ENCODE results near the gene JADE2.
"Not testable (repeated sequence)": the region's sequence is repeated elsewhere in the genome, so short reads cannot be mapped to it uniquely, and the experiment has no call there.

The JADE2 gene

GRCh38 chr5:134549714-134550113 is 24.2 kb downstream of the JADE2 start:
- no peak overlapping the region for H3K9ac ChIP-seq (ENCODE audit: insufficient read length, low read depth)
- TF ChIP-seq ZNF274 (IDR thresholded peaks at IDR 0.05; ENCODE audit: low read depth, low read length) (no peak), SUZ12 (IDR thresholded peaks at IDR 0.05; ENCODE audit: extremely low read depth, insufficient read depth, insufficient read length) (no peak), YY1 (IDR thresholded peaks at IDR 0.05; ENCODE audit: insufficient read depth, insufficient read length) (no peak)

GRCh38 chr5:134550271-134551214 is 25.1 kb downstream of the JADE2 start:
- TF ChIP-seq SUZ12 (IDR thresholded peaks at IDR 0.05; ENCODE audit: extremely low read depth, insufficient read depth, insufficient read length) = no peak
- TF ChIP-seq ZNF274 (IDR thresholded peaks at IDR 0.05; ENCODE audit: low read depth, low read length) = no peak
- no peak for TF ChIP-seq YY1 (IDR thresholded peaks at IDR 0.05; ENCODE audit: insufficient read depth, insufficient read length)
- Histone ChIP-seq H3K27me3 (ENCODE audit: insufficient read depth, insufficient read length) (no peaks in the 10 kb centered on the region), H3K9me3 (ENCODE audit: insufficient read depth, low read length) (no peaks in the 10 kb centered on the region), H3K4me3 (ENCODE audit: insufficient read length, low read depth) (no peak overlapping the region), H3K9ac (ENCODE audit: insufficient read length, low read depth) (no peak overlapping the region), H3K36me3 (ENCODE audit: insufficient read depth, insufficient read length, low read length) (peaks cover 55% of the 10 kb centered on the region), H3K4me1 (ENCODE audit: insufficient read depth, insufficient read length) (peaks cover 11% of the 10 kb centered on the region)
- DNase-seq (ENCODE audit: low read depth, low spot score) = no peak

More at GRCh38 chr5:134549714-134550113, 24.2 kb downstream of the JADE2 start:
- DNase-seq (ENCODE audit: low read depth, low spot score) = no peak
- peaks cover 52% of the 10 kb centered on the region for H3K36me3 ChIP-seq (ENCODE audit: insufficient read depth, insufficient read length, low read length)
- peaks cover 11% of the 10 kb centered on the region for H3K4me1 ChIP-seq (ENCODE audit: insufficient read depth, insufficient read length)
- H3K4me3 ChIP-seq (ENCODE audit: insufficient read length, low read depth) = no peak overlapping the region
- no peaks in the 10 kb centered on the region for H3K27me3 ChIP-seq (ENCODE audit: insufficient read depth, insufficient read length)
- no peaks in the 10 kb centered on the region for H3K9me3 ChIP-seq (ENCODE audit: insufficient read depth, low read length)

DNA sequence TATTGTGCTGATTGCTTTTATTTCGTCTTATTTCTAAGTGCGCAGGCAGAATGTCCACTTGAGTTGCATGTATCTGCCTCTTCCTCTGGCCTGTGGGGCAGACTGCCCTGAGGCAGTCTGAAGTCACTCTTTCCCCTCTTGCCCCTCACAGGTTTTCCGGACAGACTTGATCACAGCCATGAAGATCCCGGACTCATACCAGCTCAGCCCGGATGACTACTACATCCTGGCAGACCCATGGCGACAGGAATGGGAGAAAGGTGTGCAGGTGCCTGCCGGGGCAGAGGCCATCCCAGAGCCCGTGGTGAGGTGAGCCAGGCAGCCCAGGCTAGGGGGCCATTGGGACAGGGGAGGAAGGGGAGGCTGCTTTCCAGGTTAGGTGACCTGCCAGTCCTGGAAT is 26.4 kb downstream of the JADE2 start:
- Histone ChIP-seq H3K4me1 (ENCODE audit: insufficient read depth, insufficient read length) (peaks cover 11% of the 10 kb centered on the region), H3K9ac (ENCODE audit: insufficient read length, low read depth) (no peak overlapping the region)
- no peak for DNase-seq (ENCODE audit: low read depth, low spot score)

DNA sequence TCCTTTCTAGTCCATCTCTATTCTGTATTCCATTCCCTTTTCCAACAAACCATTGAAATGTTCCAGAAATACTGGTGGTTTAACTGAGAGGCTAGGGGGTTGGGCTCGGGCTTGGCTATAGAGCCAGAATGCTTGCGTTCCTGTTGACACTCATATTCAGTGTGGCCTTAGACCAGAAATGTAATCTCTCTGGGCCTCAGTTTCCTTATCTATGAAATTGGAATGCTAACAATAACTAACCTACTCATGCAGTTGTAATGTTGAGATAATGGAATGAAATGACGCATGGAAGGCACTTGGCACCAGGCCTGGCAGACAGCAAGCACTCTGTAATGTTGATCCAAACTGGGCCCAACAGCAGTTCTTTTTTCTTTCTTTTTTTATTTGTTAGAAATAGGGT is 26.8 kb downstream of the JADE2 start:
- Histone ChIP-seq H3K27me3 (ENCODE audit: insufficient read depth, insufficient read length) (no peaks in the 10 kb centered on the region), H3K4me1 (ENCODE audit: insufficient read depth, insufficient read length) (peaks cover 11% of the 10 kb centered on the region), H3K4me3 (ENCODE audit: insufficient read length, low read depth) (no peak overlapping the region), H3K9me3 (ENCODE audit: insufficient read depth, low read length) (no peaks in the 10 kb centered on the region), H3K36me3 (ENCODE audit: insufficient read depth, insufficient read length, low read length) (peaks cover 66% of the 10 kb centered on the region), H3K9ac (ENCODE audit: insufficient read length, low read depth) (no peak overlapping the region)
- DNase-seq (ENCODE audit: low read depth, low spot score) = no peak
- TF ChIP-seq YY1 (IDR thresholded peaks at IDR 0.05; ENCODE audit: insufficient read depth, insufficient read length) = no peak

More for the DNA sequence above, 26.4 kb downstream of the JADE2 start:
- Histone ChIP-seq H3K9me3 (ENCODE audit: insufficient read depth, low read length) (no peaks in the 10 kb centered on the region), H3K27me3 (ENCODE audit: insufficient read depth, insufficient read length) (no peaks in the 10 kb centered on the region), H3K4me3 (ENCODE audit: insufficient read length, low read depth) (no peak overlapping the region), H3K36me3 (ENCODE audit: insufficient read depth, insufficient read length, low read length) (peaks cover 65% of the 10 kb centered on the region)
- TF ChIP-seq YY1 (IDR thresholded peaks at IDR 0.05; ENCODE audit: insufficient read depth, insufficient read length) (no peak), SUZ12 (IDR thresholded peaks at IDR 0.05; ENCODE audit: extremely low read depth, insufficient read depth, insufficient read length) (no peak), ZNF274 (IDR thresholded peaks at IDR 0.05; ENCODE audit: low read depth, low read length) (no peak)

DNA sequence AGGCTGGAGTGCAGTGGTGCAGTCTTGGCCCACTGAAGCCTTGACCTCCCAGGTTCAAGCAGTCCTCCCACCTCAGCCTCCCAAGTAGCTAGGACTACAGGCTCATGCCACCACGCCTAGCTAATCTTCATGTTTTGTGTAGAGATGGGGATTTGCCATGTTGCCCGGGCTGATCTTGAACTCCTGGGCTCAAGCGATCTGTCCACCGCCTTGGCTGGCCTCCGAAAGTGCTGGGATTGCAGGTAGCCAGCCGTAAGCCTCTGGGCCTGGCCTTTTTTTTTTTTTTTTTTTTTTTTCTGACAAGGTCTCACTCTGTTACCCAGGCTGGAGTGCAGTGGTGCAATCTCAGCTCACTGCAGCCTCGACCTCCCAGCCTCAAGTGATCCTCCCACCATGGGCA is 27.2 kb downstream of the JADE2 start:
- not testable (repeated sequence) for DNase-seq (ENCODE audit: low read depth, low spot score); H3K27me3 ChIP-seq (ENCODE audit: insufficient read depth, insufficient read length); H3K9me3 ChIP-seq (ENCODE audit: insufficient read depth, low read length); H3K4me3 ChIP-seq (ENCODE audit: insufficient read length, low read depth); H3K9ac ChIP-seq (ENCODE audit: insufficient read length, low read depth)
- Histone ChIP-seq H3K4me1 (ENCODE audit: insufficient read depth, insufficient read length) (peaks cover 11% of the 10 kb centered on the region), H3K36me3 (ENCODE audit: insufficient read depth, insufficient read length, low read length) (peaks cover 64% of the 10 kb centered on the region)

- DNase-seq (ENCODE audit: low read depth, low spot score) = no peak
- Histone ChIP-seq H3K4me3 (ENCODE audit: insufficient read length, low read depth) (no peak overlapping the region), H3K4me1 (ENCODE audit: insufficient read depth, insufficient read length) (peaks cover 8% of the 10 kb centered on the region), H3K9me3 (ENCODE audit: insufficient read depth, low read length) (no peaks in the 10 kb centered on the region), H3K36me3 (ENCODE audit: insufficient read depth, insufficient read length, low read length) (peaks cover 55% of the 10 kb centered on the region), H3K9ac (ENCODE audit: insufficient read length, low read depth) (no peak overlapping the region), H3K27me3 (ENCODE audit: insufficient read depth, insufficient read length) (no peaks in the 10 kb centered on the region)
- no peak for TF ChIP-seq SUZ12 (IDR thresholded peaks at IDR 0.05; ENCODE audit: extremely low read depth, insufficient read depth, insufficient read length)
- no peak for TF ChIP-seq ZNF274 (IDR thresholded peaks at IDR 0.05; ENCODE audit: low read depth, low read length)
- no peak for TF ChIP-seq YY1 (IDR thresholded peaks at IDR 0.05; ENCODE audit: insufficient read depth, insufficient read length)
Observed at GRCh38 chr5:134553821-134554267, 28.4 kb downstream of the JADE2 start.

DNA sequence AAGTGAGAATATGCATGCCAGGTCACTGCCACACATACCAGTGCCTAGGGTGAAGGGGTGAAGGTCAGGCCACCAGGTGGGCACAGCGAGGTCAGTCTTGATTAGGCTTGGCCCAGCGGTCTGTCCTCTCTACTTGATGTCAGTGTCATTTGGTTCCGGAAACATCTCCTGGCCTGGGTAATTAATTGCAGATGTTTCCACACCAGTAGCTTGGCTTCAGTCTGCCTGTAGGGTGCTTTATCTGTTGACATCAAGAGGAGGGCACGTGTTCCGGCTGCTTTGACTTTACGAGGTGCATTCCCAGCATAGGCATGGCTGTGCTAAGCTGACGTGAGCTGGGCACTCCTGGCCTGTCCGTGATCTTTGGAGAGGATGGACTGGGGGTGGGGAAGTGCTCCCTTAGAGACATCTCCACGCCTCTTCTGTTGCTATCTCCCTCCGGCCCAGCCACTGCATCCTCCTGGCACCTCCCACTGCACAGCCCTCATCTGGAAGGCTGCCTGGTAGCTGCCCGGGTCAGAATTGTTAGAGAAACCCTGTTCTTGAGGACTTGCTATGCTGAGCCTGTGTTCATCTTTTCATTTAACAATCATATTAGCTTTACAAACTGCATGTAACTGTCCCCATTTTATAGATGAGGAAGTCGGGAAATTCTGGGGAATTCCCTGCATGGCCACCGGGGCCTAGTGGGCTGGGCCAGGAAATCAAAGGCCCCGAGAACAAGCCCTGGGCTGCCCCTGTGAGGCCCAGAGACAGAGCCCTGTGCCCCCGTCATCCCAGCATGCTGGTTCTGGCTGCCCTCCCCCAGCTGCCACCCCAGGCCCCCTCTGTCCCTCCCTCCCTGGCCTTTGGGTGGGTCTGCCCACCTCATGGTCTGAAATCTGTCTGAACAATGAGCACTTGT is 29.1 kb downstream of the JADE2 start:
- Histone ChIP-seq H3K36me3 (ENCODE audit: insufficient read depth, insufficient read length, low read length) (peaks cover 59% of the 10 kb centered on the region), H3K9me3 (ENCODE audit: insufficient read depth, low read length) (no peaks in the 10 kb centered on the region), H3K4me1 (ENCODE audit: insufficient read depth, insufficient read length) (peaks cover 7% of the 10 kb centered on the region), H3K4me3 (ENCODE audit: insufficient read length, low read depth) (no peak overlapping the region), H3K27me3 (ENCODE audit: insufficient read depth, insufficient read length) (no peaks in the 10 kb centered on the region), H3K9ac (ENCODE audit: insufficient read length, low read depth) (no peak overlapping the region)
- DNase-seq (ENCODE audit: low read depth, low spot score) = no peak
- TF ChIP-seq YY1 (IDR thresholded peaks at IDR 0.05; ENCODE audit: insufficient read depth, insufficient read length) (no peak), ZNF274 (IDR thresholded peaks at IDR 0.05; ENCODE audit: low read depth, low read length) (no peak), SUZ12 (IDR thresholded peaks at IDR 0.05; ENCODE audit: extremely low read depth, insufficient read depth, insufficient read length) (no peak)
